G401.6 (cell line): Measurements from ENCODE around the gene CLIP1.
"Not testable (repeated sequence)": the region's sequence is repeated elsewhere in the genome, so short reads cannot be mapped to it uniquely, and the experiment has no call there.

Experiments
- FAIRE-seq: peaks from 2 replicates; lab custom pipeline; 2012; peaks lifted over from hg19 to GRCh38; lab: Jason Lieb, UNC

CLIP1 gene

DNA sequence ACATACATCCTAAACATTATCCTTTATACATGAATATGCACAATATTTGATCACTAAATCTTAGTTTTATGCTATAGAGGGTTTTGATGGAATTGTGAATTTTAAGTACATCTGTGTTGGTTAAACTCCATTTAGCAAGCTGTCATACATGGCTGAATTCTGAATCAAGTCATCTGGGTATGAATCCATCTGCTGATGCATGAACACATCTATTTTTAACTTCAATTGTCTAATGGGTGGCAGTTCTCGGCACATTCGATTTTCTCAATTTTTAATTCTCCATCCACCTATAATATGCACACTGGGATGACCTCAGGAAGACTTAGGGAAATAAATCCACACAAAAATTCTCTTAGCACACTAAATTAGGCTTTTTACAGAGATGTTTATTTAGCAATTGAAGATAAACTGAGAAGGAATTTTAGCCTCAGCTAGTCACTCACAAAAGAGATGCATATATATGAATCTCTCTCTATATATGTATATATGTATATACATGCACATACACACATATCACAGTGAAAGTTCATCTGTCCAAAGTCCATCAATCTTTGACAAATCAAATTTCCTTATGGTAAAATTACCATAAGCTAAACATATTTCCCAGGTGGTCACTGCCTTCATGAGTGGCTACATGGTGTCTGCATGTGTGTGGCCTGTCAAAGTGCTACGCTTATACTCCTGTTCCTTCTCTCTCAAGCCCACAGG, 111.7 kb downstream of the CLIP1 start:
- FAIRE-seq, result no peak

DNA sequence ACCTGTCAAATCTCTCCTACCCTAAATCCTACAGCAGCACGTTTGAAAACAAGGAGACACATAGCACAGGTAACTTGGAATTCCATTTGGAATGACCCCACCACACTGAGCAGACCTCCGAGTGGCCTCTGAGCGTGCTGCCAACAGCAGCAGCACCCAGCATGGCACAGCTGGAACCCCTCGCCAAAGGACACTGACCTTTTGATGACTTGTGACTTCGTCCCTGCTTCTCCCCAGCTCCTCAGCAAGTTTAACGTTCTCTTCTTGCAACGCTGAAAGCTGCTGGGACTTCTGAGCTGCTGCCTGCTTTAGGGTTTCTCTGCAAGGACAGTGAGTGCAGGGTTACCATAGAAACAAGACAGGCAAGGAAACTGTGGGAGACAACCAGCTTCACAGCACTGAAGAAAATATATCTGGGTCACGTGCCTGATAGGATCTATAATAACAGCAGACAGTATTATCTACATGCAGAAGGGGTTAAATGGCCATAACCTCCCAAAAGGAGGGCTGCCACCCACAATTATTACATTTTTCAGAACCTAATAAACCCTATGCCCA, 112.8 kb downstream of the CLIP1 start:
- FAIRE-seq, result no peak

GRCh38 chr12:122308811-122309210, 113.7 kb downstream of the CLIP1 start:
- no peak for FAIRE-seq

GRCh38 chr12:122306407-122306806, 116.1 kb downstream of the CLIP1 start:
- no peak for FAIRE-seq

DNA sequence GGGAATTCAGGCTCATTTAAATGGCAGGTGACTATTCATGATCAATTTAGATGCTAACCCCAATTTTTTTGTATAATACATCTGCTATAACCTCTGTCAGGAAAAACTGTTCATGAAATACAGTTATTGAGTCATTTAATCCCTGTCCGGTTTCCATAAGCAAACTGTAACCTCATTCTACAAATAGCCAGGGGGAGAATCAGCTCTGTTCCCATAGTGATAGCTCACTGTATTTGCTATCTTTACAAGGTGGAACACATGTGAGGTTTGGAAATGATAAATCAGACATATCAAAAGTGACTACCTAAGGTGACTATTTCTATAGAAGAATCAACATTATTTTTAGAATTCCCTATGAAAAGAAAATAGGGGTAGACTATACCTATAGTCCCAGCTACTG, 117.5 kb downstream of the CLIP1 start:
- no peak for FAIRE-seq

DNA sequence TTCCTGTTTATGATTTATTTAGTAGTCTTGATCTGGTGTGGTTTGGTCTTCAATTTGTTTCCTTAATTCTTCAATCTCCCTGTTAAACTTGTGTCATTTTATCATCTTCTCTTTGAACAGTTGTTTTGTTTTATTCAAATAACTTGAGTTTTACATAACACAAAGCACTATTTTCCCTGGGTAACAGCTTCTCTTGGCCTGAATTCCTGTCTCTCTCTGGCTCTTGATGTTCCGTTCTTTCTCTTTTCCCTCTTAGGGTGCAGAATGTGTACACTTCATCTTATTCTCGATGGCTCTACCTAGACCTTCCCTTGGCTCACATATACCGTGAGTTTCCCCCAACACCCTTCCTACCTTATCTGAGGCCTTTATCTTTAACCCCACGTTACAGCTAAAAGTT, 119.4 kb downstream of the CLIP1 start:
- FAIRE-seq, result no peak

DNA sequence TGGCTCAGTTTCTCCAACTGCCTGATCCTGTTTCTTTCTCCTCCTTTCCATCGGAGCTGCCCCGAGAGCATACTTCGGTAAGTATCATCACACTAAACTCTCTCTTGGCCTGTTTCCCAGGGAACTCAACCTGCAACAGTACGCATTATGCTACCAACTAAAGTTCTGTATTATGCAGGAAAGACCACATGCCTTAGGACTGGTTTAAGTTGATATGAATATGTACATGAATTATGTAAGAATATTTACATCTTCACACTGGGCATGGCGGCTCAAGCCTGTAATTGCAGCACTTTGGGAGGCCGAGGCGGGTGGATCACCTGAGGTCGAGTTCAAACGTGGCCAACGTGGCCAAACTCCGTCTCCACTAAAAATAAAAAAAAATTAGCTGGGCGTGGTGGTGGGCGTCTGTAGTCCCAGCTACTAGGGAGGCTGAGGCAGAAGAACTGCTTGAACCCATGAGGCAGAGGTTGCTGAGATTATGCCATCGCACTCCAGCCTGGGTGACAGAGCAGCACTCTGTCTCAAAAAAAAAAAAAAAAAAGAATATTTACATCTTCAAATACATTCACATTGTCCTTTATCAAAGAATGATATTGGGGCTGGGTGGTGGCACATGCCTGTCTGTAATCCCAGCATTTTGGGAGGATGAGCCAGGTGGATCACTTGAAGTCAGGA, 124.3 kb downstream of the CLIP1 start:
- FAIRE-seq, result no peak

DNA sequence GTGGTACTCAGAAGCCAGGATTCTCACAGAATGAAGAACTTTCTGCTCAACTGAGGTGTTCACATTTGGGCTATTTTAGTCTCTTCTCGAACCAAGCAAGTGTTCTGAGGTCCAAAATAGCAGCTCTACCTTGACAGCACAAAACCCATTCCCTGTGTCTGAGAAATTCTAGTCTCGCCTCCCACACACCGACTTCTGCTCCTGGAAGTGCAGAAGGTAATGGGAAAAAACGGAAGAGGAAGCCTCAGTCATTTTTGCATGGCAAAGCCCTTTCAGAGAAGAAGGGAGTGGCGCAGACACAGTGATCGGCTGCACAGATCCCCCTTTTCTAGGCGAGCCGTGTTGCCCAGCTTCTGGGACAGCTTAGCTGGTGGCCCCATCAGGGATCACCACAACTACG, 125.0 kb downstream of the CLIP1 start:
- no peak for FAIRE-seq

DNA sequence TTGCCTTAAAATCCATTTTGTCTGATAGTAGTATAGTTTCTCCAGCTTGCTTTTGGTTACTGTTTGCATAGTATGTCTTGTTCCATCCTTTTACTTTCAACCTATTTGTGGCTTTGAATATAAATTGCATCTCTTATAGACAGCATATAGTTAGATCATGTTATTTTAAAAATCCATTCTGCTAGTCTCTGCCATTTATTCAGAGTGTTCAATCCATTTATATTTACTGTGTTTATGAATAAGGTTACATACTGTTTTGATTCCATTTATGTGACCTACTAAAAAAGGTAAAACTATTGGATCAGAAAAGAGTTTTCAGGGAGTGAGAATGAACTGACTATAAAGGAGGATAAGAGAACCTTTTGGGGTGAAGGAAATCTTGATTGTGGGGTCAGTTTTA, 126.6 kb downstream of the CLIP1 start:
- no peak for FAIRE-seq

DNA sequence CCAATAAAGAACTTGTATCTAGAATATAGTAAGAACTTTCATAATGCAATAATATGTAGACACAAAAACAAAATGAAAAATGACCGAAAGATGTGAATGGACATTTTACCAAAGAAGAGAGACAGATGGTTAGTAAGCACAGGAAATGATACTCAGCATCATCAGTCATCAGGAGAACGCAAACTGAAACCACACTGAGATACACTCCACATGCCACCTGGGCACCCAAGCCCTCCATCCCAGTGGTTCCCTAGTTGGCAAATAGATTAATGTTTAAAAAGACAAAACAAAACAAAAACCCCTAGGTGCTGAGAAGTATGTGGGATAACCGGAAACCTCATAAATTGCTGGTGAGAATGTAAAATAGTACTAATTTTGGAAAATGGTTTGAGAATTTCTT, 129.4 kb downstream of the CLIP1 start:
- no peak for FAIRE-seq

DNA sequence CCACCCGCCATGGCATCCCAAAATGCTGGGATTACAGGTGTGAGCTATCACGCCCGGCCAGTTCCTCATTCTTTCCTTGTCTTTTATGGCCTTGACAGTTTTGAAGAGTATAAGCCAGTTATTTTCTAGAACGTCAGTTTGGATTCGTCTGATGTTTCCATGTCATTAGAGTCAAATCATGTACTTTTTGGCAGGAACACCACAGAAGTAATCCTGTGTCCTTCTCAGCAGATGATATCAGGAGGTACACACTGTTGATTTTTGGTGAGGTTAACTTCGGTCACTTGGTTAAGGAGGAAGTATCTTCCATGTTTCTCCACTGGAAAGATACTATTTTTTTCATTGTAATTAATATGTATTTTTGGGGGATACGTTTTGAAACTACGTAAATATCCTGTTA, 131.0 kb downstream of the CLIP1 start:
- FAIRE-seq, result no peak

GRCh38 chr12:122283680-122284079, 138.8 kb downstream of the CLIP1 start:
- no peak for FAIRE-seq

GRCh38 chr12:122282061-122282460, 140.4 kb downstream of the CLIP1 start:
- FAIRE-seq, result no peak

GRCh38 chr12:122276242-122276641, 146.2 kb downstream of the CLIP1 start:
- no peak for FAIRE-seq

DNA sequence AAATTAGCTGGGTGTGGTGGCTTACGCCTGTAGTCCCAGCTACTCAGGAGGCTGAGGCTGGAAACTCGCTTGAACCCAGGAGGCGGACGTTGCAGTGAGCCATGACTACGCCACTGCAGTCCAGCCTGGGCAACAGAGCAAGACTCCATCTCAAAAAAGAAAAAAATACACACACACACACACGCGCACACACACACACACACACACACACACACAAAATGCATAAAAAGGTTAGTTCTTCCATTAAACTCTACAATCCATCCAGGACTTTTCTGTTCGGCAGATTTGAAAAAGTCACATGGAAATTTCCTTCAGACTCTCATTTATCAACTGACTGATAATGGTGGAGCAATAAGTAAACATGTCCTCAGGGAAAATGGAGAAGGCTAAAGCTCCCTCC, 147.0 kb downstream of the CLIP1 start:
- no peak for FAIRE-seq

GRCh38 chr12:122266230-122266901, 156.1 kb downstream of the CLIP1 start, which contains the start of gene VPS33A:
Gene VPS33A, minus strand, starts transcription at chr12:122266494. Its CDS starts 86 bp downstream, at chr12:122266408.
- FAIRE-seq, result peak; percentile 80

DNA sequence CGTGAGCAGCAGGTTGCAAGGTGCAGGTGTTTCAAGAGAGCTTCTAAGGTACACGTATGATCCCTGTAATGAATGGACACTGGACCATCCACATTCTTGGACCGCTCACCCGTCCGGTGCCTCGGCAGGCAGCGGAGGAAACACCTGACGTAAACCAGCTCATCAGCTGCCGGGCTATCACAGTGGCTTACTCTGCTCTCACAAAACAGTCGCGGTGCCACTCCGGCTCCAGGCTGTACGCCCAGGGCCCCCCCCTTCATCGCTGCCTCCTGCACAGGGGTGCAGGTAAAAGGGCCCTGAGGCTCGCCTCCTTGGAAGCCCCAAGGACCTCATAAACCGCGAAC, 156.6 kb downstream of the CLIP1 start:
- FAIRE-seq, result no peak

DNA sequence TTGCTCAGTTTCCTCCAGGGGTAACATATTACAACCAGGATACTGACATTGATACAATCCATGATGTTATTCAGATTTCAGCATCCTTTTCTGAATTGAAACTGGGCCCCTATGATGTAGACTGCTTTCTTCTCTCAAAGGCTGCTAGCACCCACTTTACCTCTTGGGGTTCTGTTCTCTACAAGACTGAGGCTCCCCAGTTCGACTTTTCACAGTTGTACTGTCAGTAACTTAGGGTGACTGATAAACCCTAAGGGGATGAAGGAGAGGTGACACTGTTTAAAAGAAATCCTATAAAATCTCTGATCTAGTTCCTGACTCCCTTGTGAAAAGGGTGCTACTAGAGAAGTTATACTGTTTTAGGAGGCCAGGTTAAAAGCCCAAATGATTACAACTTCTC, 157.0 kb downstream of the CLIP1 start:
- no peak for FAIRE-seq

DNA sequence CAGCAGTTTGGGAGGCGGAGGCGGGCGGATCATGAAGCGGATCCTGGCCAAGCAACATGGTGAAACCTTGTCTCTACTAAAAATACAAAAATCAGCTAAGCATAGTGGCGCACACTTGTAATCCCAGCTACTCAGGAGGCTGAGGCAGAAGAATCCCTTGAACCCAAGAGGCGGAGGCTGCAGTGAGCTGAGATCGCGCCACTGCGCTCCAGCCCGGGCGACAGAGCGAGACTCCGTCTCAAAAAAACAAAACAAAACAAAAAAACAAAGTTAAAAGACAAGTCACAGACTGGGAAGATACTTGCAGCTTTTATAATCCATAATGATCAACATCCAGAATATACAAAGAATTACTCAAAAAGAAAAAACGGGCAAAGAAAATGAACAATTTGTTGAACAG, 161.7 kb downstream of the CLIP1 start:
- not testable (repeated sequence) for FAIRE-seq

DNA sequence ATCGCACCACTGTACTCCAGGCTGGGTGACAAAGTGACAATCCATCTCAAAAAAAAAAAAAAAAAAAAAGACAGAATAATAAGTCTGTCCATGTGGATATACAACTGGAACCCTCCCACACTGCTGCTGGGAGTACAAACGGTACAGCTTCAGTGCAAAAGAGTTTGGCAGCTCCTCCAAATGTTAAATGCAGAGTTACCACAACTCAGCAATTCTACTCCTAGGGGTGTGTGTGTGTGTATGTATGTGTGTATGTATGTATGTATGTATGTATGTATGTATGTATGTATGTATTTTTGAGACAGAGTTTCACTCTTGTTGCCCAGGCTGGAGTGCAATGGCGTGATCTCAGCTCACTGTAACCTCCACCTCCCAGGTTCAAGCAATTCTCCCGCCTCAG, 163.5 kb downstream of the CLIP1 start:
- not testable (repeated sequence) for FAIRE-seq

- FAIRE-seq, result not testable (repeated sequence)
Measured at GRCh38 chr12:122258462-122258861, 164.0 kb downstream of the CLIP1 start.

GRCh38 chr12:122250536-122250935, 171.9 kb downstream of the CLIP1 start:
- FAIRE-seq, result no peak

DNA sequence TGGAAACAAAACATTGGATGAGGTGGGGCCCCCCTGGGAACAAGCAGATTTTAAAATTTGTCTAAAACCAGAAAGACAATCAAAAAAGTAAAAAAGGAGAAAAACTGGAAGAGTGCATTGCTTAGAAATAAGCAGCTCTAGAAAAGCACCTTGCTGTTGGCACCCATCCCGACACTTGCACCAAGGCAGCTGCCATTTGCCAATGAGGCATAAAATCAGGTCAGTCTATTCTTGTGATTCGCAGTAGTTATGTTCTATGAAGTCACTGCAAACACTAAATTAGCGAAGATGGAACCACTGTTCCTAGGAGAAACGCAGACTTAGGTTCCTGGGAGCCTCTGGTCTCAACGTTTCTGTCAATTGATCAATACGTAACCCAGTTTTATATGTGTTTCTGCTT, 172.4 kb downstream of the CLIP1 start:
- no peak for FAIRE-seq
